SK-N-SH (cell line): ENCODE data around the gene SLC9C1. TPM values are rescaled to one million over a fixed set of nuclear protein-coding genes. Genes with fewer than 3 reads are reported as not detected.

ENCODE experiments used
- CTCF ChIA-PET: fragments of 300-600, 350-600 bp; formaldehyde crosslinking; extraction: SDS; loops from one replicate; lab custom pipeline; 2021; lab: Yijun Ruan, JAX
- POLR2A ChIA-PET: fragments of 350-600 bp; sonication (Branson Sonifier 250); formaldehyde crosslinking; extraction: SDS; loops from one replicate; lab custom pipeline; 2020; ENCODE audit warnings: antibody characterized with exemption, inconsistent platforms; lab: Yijun Ruan, JAX
- DNase-seq: peaks from one replicate; pipeline ENCODE4 v3.0.0; 2012
- H2AFZ ChIP-seq: fragments of 200-600 bp; sonication (generic); 2 replicates; pipeline ENCODE4 v1.8.1; 2016; ENCODE audit warnings: antibody characterized with exemption, mild to moderate bottlenecking, low read depth
- H3F3A ChIP-seq: fragments of 200-600 bp; sonication (generic); replicated peaks from 2 replicates; pipeline ENCODE3; 2016; ENCODE audit warnings: antibody characterized with exemption, mild to moderate bottlenecking; ENCODE audit not compliant: insufficient read depth
- H3K27ac ChIP-seq, 2 experiments: fragments of 200-500 bp in 1 of 2; fragments of 200-600 bp in 1 of 2; sonication (Bioruptor generic) in 1 of 2; sonication (generic), shearing (Covaris generic) in 1 of 2; 2 replicates each; pipeline versions ENCODE4 v1.5.1 to v1.6.1; 2014 to 2016; ENCODE audit warnings: low read depth in 2 of 2, inconsistent platforms in 1 of 2, low read length in 1 of 2, mild to moderate bottlenecking in 1 of 2, mixed read lengths in 1 of 2
- H3K27me3 ChIP-seq: fragments of 200-600 bp; sonication (generic), shearing (Covaris generic); 2 replicates; pipeline ENCODE4 v1.6.1; 2016; ENCODE audit warnings: mixed run types; ENCODE audit not compliant: insufficient read depth
- H3K36me3 ChIP-seq, 2 experiments: fragments of 200-500 bp in 1 of 2; fragments of 200-600 bp in 1 of 2; sonication (Bioruptor generic) in 1 of 2; sonication (generic) in 1 of 2; replicated peaks in 1 of 2; 2 replicates each; pipeline versions ENCODE3 to v1.5.1; 2014 to 2016; ENCODE audit warnings: low read length in 1 of 2, mild to moderate bottlenecking in 1 of 2; ENCODE audit not compliant: insufficient read depth in 2 of 2, control insufficient read depth in 1 of 2
- H3K4me1 ChIP-seq, 2 experiments: fragments of 200-500 bp in 1 of 2; fragments of 200-600 bp in 1 of 2; sonication (Bioruptor generic) in 1 of 2; sonication (generic), shearing (Covaris generic) in 1 of 2; 2 replicates each; pipeline versions ENCODE4 v1.5.1 to v1.6.1; 2014 to 2016; ENCODE audit warnings: low read depth in 1 of 2, low read length in 1 of 2, mixed run types in 1 of 2; ENCODE audit not compliant: insufficient read depth in 2 of 2, control insufficient read depth in 1 of 2
- H3K4me2 ChIP-seq: fragments of 200-600 bp; sonication (generic), shearing (Covaris generic); 2 replicates; pipeline ENCODE4 v1.6.1; 2017; ENCODE audit warnings: mixed run types
- H3K4me3 ChIP-seq, 2 experiments: fragments of 200-500 bp in 1 of 2; fragments of 200-600 bp in 1 of 2; sonication (Bioruptor generic) in 1 of 2; sonication (generic), shearing (Covaris generic) in 1 of 2; 2 replicates each; pipeline versions ENCODE4 v1.5.1 to v1.8.1; 2014 to 2016; ENCODE audit warnings: low read depth in 2 of 2, inconsistent platforms in 1 of 2, low read length in 1 of 2, mild to moderate bottlenecking in 1 of 2, mixed read lengths in 1 of 2, moderate library complexity in 1 of 2
- H3K79me2 ChIP-seq: fragments of 200-600 bp; sonication (generic); 2 replicates; pipeline ENCODE4 v1.8.1; 2017; ENCODE audit warnings: mild to moderate bottlenecking; ENCODE audit not compliant: insufficient read depth
- H3K9ac ChIP-seq: fragments of 200-600 bp; sonication (generic); 2 replicates; pipeline ENCODE4 v1.6.1; 2017; ENCODE audit warnings: mixed run types
- H3K9me2 ChIP-seq: fragments of 200-600 bp; sonication (generic); 2 replicates; pipeline ENCODE4 v1.6.1; 2017; ENCODE audit warnings: mixed run types
- H3K9me3 ChIP-seq: fragments of 200-600 bp; sonication (generic); 2 replicates; pipeline ENCODE4 v1.6.1; 2017; ENCODE audit warnings: mixed run types, mild to moderate bottlenecking, moderate library complexity
- H4K20me1 ChIP-seq: fragments of 200-600 bp; sonication (generic); 2 replicates; pipeline ENCODE4 v1.6.1; 2017; ENCODE audit warnings: mild to moderate bottlenecking, mixed run types; ENCODE audit not compliant: insufficient read depth
- ELF1 ChIP-seq: IDR thresholded peaks from 2 replicates; pipeline ENCODE4 v1.4.0; 2012
- EP300 ChIP-seq, 2 experiments: IDR thresholded peaks; 2 replicates each; pipeline versions ENCODE4 v1.4.0 to v1.6.1; 2012; ENCODE audit warnings: borderline replicate concordance in 1 of 2, low read depth in 1 of 2, low read length in 1 of 2
- EZH2phosphoT487 ChIP-seq: fragments of 200-600 bp; sonication (generic); IDR thresholded peaks from 2 replicates; pipeline ENCODE4 v1.6.1; 2017; ENCODE audit warnings: low read depth, mixed run types, mild to moderate bottlenecking, antibody characterized with exemption, moderate library complexity, borderline replicate concordance
- FOSL2 ChIP-seq: IDR thresholded peaks from 2 replicates; pipeline ENCODE4 v1.4.0; 2012; ENCODE audit warnings: low read depth, mild to moderate bottlenecking, moderate library complexity, borderline replicate concordance
- FOXJ3 ChIP-seq: sonication (generic); formaldehyde crosslinking; IDR thresholded peaks from 2 replicates; pipeline ENCODE4 v1.5.1; 2020; ENCODE audit warnings: mild to moderate bottlenecking, missing genetic modification reagents
- MEF2A ChIP-seq: IDR thresholded peaks from 2 replicates; pipeline ENCODE4 v1.4.0; 2012; ENCODE audit warnings: low read depth, borderline replicate concordance
- NFIC ChIP-seq: IDR thresholded peaks from 2 replicates; pipeline ENCODE4 v1.4.0; 2012; ENCODE audit warnings: borderline replicate concordance
- RCOR1 ChIP-seq: fragments of 150-350 bp; IDR thresholded peaks from 2 replicates; pipeline ENCODE4 v1.6.1; 2017; ENCODE audit warnings: antibody characterized with exemption, low read length
- RXRA ChIP-seq: IDR thresholded peaks from 2 replicates; pipeline ENCODE4 v1.4.0; 2012; ENCODE audit warnings: low read depth, mild to moderate bottlenecking, borderline replicate concordance
- TAF1 ChIP-seq: IDR thresholded peaks from 2 replicates; pipeline ENCODE4 v1.6.1; 2012; ENCODE audit warnings: low read depth, mild to moderate bottlenecking, low read length, moderate library complexity, borderline replicate concordance
- TCF12 ChIP-seq: IDR thresholded peaks from 2 replicates; pipeline ENCODE4 v1.4.0; 2012
- WGBS: methylation state at CpG from one replicate; pipeline ENCODE4 v1.1.6; 2017; ENCODE audit warnings: low lambda C conversion rate; 5-methylcytosine and 5-hydroxymethylcytosine counted together
- polyA plus RNA-seq, 3 experiments: library from polyadenylated mRNA; depleted of rRNA; stranded (reverse); fragments of >200 nt; gene quantifications; 2 replicates each; pipeline ENCODE4 v1.2.3, GENCODE V29; 2012
- TF ChIP-seq, protein P1 (sequence below): IDR thresholded peaks from 2 replicates; pipeline ENCODE4 v1.4.0; 2012; ENCODE audit warnings: low read depth, borderline replicate concordance
- TF ChIP-seq, protein P2 (sequence below): IDR thresholded peaks from 2 replicates; pipeline ENCODE4; 2012
- TF ChIP-seq, protein P3 (sequence below): fragments of 200-600 bp; sonication (generic); IDR thresholded peaks from 2 replicates; pipeline ENCODE4 v1.6.1; 2017; ENCODE audit warnings: antibody characterized with exemption, mild to moderate bottlenecking, moderate library complexity

SLC9C1 gene
- polyA plus RNA-seq, 1 of the 3 experiments (the other 2 are of a cell fraction), result not detected

DNA sequence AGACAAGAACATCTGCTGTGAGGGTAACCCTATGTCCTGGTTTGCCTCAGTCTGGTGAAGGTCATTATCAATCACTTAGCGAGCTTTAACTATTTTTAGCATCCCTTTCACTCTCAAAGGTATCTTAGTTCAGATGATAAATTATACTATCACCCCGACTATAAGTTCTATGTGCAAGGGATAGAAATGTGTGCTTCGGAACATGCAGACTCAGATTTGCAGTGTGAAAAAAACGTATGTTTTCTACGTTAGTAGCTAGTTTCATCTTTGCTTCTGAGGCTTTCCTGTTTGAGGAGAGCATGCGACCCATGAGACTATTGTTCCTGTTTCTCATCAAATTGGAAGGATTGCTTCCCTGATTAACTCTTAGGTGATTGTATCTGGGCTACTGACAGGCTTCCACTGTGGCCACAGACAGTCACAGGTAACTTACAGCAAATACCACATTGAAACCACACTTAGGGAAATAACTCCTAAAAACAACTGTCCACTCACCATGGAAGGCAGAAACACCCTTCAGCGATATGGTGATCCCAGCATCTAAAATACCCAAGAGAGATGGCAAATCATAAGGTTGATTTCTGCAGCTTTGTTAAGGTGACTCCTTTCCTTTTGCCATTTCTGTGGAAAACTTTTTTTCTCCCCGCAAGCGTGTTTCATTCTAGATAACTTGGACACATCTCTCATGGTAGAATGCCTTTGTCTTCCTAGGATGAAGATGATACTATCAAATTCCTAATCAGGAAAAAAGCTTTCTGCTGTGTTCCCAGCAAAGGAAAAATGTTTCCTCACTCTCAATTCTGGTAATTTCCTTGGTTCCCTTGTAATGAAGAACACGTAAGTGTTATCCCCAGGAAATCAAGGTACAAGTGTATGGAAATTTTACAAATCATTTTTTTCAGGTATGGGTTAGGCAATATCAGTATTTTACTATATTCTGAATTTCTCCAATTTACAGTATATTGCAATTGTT is 166.2 kb downstream of the SLC9C1 start:
- POLR2A ChIA-PET, result interaction anchor here (0.7 kb wide), 1 partner anchor 205 kb away, joined by 3 read pairs; the partner anchor contains the start of gene CD200
- DNase-seq, result no peak
- 81% methylated on average over 10 of the region's 10 CpGs for WGBS
- no peak overlapping the region for H3K27ac ChIP-seq
- no peaks in the 10 kb centered on the region for H3K27me3 ChIP-seq
- no peak overlapping the region for H2AFZ ChIP-seq
- H3F3A ChIP-seq, result no peaks in the 10 kb centered on the region
- H4K20me1 ChIP-seq, result no peaks in the 10 kb centered on the region
- H3K79me2 ChIP-seq, result no peaks in the 10 kb centered on the region
- no peak overlapping the region for H3K9ac ChIP-seq
- no peak overlapping the region for H3K4me3 ChIP-seq
- H3K9me3 ChIP-seq, result no peaks in the 10 kb centered on the region
- H3K4me2 ChIP-seq, result no peak overlapping the region
- H3K36me3 ChIP-seq, result peaks cover 0 to 4% of the 10 kb centered on the region in 2 experiments
- TF ChIP-seq TAF1, result no peak
- no peak for TF ChIP-seq ELF1
- no peak for TF ChIP-seq NFIC
- no peak for TF ChIP-seq RCOR1
- no peak for TF ChIP-seq EP300 (IDR thresholded peaks at IDR 0.05; ENCODE audit: borderline replicate concordance in 1 of 2, low read depth in 1 of 2, low read length in 1 of 2)
- TF ChIP-seq, protein P1, sequence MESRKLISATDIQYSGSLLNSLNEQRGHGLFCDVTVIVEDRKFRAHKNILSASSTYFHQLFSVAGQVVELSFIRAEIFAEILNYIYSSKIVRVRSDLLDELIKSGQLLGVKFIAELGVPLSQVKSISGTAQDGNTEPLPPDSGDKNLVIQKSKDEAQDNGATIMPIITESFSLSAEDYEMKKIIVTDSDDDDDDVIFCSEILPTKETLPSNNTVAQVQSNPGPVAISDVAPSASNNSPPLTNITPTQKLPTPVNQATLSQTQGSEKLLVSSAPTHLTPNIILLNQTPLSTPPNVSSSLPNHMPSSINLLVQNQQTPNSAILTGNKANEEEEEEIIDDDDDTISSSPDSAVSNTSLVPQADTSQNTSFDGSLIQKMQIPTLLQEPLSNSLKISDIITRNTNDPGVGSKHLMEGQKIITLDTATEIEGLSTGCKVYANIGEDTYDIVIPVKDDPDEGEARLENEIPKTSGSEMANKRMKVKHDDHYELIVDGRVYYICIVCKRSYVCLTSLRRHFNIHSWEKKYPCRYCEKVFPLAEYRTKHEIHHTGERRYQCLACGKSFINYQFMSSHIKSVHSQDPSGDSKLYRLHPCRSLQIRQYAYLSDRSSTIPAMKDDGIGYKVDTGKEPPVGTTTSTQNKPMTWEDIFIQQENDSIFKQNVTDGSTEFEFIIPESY, result no peak
- TF ChIP-seq EZH2phosphoT487, result no peak
- TF ChIP-seq, protein P2, sequence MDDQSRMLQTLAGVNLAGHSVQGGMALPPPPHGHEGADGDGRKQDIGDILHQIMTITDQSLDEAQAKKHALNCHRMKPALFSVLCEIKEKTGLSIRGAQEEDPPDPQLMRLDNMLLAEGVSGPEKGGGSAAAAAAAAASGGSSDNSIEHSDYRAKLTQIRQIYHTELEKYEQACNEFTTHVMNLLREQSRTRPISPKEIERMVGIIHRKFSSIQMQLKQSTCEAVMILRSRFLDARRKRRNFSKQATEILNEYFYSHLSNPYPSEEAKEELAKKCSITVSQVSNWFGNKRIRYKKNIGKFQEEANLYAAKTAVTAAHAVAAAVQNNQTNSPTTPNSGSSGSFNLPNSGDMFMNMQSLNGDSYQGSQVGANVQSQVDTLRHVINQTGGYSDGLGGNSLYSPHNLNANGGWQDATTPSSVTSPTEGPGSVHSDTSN, result no peak
- no peak for TF ChIP-seq FOXJ3 (CRISPR knock-in tag)
- TF ChIP-seq RXRA, result no peak
- TF ChIP-seq TCF12, result no peak
- no peak for TF ChIP-seq FOSL2
- TF ChIP-seq, protein P3, sequence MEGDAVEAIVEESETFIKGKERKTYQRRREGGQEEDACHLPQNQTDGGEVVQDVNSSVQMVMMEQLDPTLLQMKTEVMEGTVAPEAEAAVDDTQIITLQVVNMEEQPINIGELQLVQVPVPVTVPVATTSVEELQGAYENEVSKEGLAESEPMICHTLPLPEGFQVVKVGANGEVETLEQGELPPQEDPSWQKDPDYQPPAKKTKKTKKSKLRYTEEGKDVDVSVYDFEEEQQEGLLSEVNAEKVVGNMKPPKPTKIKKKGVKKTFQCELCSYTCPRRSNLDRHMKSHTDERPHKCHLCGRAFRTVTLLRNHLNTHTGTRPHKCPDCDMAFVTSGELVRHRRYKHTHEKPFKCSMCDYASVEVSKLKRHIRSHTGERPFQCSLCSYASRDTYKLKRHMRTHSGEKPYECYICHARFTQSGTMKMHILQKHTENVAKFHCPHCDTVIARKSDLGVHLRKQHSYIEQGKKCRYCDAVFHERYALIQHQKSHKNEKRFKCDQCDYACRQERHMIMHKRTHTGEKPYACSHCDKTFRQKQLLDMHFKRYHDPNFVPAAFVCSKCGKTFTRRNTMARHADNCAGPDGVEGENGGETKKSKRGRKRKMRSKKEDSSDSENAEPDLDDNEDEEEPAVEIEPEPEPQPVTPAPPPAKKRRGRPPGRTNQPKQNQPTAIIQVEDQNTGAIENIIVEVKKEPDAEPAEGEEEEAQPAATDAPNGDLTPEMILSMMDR, result no peak
- TF ChIP-seq MEF2A, result no peak
- CTCF ChIA-PET, result interaction anchor here (1.2 kb wide), 1 partner anchor 9 kb away, joined by 3 read pairs; no protein-coding TSS in a partner anchor
- H3K9me2 ChIP-seq, result no peaks in the 10 kb centered on the region
- H3K4me1 ChIP-seq, result no peaks in the 10 kb centered on the region
